HG03432 (cell line): Measurements from ENCODE around the gene PPP1R13L.
"Not testable (repeated sequence)": the region's sequence is repeated elsewhere in the genome, so short reads cannot be mapped to it uniquely, and the experiment has no call there.

Source experiments
- ATAC-seq: cut with Tn5 transposase; IDR thresholded peaks from one replicate; pipeline ENCODE4 v1.9.1; 2021; ENCODE audit warnings: mild to moderate bottlenecking, moderate library complexity; ENCODE audit not compliant: unreplicated experiment

The PPP1R13L gene

GRCh38 chr19:45347570-45348366 lies 57.1 kb downstream of the PPP1R13L start:
- ATAC-seq: no peak

DNA sequence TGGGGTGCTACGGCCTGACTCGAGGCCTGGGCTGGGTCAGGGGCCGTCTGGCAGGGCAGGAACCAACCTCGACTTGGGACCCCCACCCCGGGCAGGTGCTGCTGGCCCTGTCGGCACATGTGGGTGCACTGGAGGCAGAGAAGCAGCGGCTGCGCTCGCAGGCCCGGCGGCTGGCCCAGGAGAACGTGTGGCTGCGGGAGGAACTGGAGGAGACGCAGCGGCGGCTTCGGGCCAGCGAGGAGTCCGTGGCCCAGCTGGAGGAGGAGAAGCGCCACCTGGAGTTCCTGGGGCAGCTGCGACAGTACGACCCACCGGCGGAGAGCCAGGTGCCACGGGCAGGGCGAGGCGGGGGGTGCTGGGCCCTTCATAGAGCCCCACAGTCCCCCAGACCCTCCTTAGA lies 58.4 kb downstream of the PPP1R13L start:
- no peak for ATAC-seq

DNA sequence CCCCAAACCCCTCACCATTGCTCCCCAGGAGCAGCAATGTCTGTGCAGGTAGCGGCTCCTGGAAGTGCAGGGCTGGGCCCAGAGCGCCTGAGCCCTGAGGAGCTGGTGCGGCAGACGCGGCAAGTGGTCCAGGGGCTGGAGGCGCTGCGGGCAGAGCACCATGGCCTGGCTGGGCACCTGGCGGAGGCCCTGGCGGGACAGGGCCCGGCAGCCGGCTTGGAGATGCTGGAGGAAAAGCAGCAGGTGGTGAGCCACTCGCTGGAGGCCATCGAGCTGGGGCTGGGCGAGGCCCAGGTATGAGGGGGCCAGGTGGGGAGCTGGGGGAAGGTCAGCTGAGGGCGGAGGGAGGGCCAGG lies 59.4 kb downstream of the PPP1R13L start:
- no peak for ATAC-seq

DNA sequence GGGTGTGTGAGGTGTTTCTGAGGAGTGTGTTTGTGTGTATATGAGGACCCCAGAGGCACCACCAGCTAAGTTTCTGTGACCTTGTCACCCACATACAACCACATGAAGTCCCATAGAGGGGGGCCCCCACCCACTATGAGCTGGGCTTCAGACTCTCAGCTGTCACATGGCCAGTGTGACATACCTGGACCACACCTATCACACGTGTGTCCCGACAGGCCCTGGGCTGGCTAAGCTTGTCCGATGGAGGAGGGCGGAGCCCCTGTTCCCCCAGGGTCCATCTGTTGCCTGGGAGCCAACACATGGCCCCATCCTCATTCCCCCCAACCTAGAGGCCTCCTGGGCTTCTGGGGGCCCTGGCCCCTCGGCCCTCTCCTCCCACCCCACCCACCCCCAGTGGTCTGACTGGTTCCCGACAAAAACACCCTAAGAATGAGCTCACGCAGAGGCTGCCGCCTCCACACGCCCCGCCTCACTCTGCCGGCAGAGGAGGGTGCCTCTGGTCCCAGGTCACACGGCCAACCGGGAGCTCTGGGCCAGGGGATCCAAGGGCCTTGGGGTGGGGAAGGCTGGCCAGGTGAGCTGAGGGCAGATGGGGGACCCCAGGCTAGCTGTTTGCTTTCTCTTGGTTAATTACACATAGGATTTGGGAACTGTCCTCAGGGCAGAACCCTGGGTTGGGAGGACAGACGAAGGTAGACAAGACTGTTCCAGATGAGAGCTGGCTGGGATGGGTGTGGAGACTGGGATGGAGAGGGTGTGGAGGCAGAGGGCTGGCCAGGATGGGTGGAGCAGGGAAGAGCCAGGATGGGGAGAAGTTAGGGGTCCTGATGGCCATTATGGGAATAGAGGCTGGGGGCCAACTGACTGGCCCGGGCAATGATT lies 60.0 kb downstream of the PPP1R13L start:
- ATAC-seq: no peak

- no peak for ATAC-seq
Measured at GRCh38 chr19:45342911-45343310, 62.0 kb downstream of the PPP1R13L start.

GRCh38 chr19:45340899-45341453 lies 63.9 kb downstream of the PPP1R13L start:
- ATAC-seq: no peak

DNA sequence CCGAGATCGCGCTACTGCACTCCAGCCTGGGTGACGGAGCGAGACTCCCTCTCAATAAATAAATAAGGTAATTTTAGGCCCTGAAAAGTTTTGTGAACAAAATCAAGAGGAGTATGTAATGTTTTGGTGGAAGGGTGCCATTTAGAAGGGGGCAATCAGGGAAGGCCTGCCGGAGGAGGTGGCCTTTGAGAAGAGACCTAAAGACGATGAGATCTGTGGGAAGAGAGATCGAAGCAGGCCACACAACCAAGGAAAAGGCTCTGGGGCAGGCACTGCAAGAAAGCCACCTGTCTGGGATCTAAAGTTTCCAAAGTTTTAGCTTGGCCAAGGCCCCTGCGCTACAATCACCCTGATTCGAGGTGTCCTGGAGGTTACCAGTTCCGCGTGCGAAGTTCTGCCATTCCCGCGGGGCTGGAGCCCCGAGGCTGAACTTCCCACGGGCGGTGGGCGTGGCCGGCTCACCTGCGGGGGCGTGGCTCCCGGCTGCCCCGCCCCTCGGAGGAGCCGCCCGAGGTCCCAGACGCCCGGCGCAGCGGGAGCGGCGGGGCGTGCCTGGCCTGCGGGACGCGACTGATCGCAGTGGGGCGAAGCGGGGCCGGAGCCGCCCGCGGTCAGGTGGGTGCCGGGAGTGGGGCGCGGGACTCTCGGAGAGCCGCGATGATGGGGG lies 64.5 kb downstream of the PPP1R13L start, which contains the start of gene KLC3:
KLC3 (plus strand) TSS at position 519 of the 667 bp plus-strand sequence. CDS start 4,792 bp downstream, outside the sequence.
- ATAC-seq: no peak

DNA sequence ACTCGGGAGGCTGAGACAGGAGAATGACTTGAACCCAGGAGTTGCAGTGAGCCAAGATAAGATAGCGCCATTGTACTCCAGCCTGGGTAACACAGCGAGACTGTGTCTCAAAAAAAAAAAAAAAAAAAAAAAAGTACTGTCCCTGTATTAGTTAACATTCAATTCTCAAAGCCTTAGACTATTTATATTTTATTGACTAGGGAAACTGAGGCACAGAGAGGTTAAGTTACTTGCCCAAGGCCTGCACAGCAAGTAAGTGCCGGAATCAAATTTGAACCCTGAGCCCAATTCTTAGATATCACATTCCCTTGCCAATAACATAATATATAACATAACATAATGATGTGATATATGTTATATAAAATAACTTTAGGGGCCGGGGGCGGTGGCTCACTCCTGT lies 65.2 kb downstream of the PPP1R13L start:
- no peak for ATAC-seq

DNA sequence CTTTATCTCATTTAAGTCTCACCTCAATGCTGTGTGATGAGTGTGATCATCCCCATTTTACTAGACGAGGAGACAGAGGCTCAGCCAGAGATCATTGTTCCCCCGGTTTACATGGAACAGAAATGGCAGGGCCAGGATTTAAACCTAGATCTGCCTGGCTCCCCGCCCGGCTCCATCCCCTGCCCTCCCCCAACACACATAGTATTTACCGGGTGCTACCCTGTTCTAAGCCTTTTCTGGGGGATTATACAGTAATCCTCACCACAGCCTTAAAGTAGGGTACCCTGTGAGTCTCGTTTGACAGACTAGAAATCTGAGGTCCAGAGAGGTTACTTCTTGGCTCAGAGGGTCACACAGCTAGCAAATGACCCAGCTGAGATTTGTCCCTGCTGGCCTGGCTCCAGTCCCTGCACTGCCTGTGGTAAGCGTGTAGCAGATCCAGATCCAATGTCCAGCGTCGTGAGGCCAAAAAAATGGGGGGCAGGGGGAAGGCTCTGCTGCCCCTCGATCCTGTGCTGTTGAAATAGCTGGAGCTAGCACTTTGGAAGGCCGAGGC lies 68.1 kb downstream of the PPP1R13L start:
- ATAC-seq: no peak

DNA sequence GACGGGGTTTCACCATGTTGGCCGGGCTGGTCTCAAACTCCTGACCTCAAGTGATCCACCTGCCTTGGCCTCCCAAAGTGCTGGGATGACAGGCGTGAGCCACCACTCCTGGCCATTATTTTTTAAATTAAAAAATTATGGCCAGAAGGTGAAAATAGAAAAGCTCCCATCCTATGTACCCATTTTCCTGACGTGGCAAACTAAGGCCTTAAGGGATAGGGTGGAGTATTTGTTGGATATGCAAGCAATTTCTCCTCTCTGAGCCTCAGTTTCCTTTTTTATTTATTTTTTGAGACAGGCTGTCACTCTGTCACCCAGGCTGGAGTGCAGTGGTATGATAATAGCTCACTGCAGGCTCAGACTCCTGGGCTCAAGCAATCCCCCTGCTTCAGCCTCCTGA lies 70.0 kb downstream of the PPP1R13L start:
- ATAC-seq: not testable (repeated sequence)

DNA sequence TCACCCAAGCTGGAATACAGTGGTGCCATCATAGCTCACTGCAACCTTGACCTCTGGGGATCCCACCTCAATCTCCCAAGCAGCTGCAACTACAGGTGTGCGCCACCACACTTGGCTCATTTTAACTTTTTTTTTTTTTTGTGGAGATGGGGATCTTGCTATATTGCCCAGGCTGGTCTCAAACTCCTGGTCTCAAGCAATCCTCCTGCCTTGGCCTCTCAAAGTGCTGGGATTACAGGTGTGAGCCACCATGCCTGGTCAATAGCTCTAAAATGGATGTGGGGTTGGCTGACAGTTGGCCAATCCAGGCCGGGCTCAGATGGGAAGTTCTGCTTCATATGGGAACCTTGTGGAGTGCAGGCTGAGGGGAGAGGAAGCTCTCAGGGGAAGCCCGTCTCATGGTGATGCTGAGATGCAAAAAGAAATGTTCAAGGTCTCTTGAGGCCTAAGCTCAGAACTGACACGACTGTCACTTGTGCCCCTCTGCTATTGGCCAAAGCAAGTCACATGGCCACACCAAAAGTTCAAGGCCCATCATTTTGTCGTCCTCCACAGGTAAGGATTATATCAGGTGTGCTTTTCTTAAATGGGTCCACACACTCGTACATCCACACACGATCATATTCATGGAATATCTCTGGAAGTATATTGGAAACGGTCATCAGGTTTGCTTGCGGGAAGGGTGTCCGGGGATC lies 71.1 kb downstream of the PPP1R13L start:
- ATAC-seq: no peak

DNA sequence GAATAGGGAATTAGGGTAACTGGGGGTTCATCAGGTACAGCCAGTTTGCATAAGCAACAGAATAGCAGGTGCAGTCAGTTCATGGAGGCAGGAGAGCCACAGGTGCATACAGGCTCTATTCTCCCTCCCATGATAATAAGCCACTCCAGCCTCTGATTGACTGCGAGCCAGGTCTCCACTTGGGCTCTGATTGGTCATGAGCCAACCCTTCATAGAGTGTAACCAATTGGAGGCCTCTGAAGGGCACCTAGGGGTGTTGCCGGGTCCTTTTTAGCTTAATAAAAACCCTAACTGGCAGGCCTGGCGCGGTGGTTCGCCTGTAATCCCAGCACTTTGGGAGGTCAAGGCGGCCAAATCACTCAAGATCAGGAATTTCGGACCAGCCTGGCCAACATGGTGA lies 73.5 kb downstream of the PPP1R13L start:
- no peak for ATAC-seq
